Choroid plexus epithelial cell (primary cell): Measurements from ENCODE around the gene HNRNPC.
"Not testable (repeated sequence)": the region's sequence is repeated elsewhere in the genome, so short reads cannot be mapped to it uniquely, and the experiment has no call there.

ENCODE experiments used
- DNase-seq: peaks from one replicate; pipeline ENCODE4 v3.0.0-alpha.2; 2010; ENCODE audit warnings: low read depth
- H3K4me3 ChIP-seq: 2 replicates; pipeline ENCODE4 v1.5.1; 2011; ENCODE audit warnings: low read depth, mild to moderate bottlenecking, control low read depth, low read length, moderate library complexity
- CTCF ChIP-seq: conservative IDR thresholded peaks from 2 replicates; pipeline ENCODE4 v1.5.1; 2011; ENCODE audit warnings: low read depth, mild to moderate bottlenecking, control low read depth, inconsistent platforms, low read length, moderate library complexity

Gene HNRNPC

DNA sequence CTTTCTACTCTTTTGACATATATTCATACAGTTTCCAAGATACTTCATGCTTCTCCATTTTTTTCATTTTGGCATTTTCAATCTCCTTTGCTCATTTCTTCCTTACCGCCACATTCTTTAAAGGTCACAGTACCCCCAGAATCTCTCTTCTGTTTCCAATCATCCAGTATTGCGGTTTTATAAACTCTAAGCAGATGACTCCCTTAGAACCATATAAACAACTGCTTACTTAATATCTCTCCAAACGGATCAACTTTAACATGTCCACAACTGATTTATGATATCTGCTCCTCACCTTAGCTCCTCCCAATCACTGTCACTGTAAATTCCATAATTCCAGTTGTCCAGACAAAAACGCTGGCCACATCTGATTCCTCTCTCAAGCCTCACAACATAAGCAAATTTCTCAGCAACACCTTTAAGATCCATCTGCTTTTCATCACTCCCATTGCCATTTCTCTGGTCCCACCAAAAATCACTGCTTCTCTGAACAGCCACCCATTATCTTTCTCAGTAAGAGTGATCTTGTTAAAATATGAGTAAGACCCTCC, 49.6 kb downstream of the HNRNPC start:
- no peak overlapping the region for H3K4me3 ChIP-seq
- no peak for DNase-seq
- TF ChIP-seq CTCF = no peak

- DNase-seq = no peak
- no peak for TF ChIP-seq CTCF
- H3K4me3 ChIP-seq = no peak overlapping the region
Observed at GRCh38 chr14:21219120-21219519, 50.1 kb downstream of the HNRNPC start.

DNA sequence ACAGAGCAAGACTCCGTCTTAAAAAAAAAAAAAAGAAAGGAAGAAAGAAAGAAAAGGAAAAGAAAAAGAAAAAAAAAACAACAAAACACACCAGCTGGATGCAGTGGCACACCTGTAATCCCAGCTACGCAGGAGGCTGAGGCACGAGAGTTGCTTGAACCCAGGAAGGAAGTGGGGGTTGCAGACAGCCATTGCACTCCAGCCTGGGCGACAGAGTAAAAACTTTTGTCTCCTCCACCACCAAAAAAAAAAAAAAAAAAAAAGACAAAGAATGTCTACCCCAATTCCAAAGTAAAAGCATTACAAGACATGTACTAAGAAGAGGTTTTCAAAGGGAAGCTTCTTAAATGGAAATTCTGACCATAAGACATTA, 53.4 kb downstream of the HNRNPC start:
- TF ChIP-seq CTCF = no peak
- H3K4me3 ChIP-seq = no peak overlapping the region
- DNase-seq = no peak

- H3K4me3 ChIP-seq = no peak overlapping the region
- no peak for DNase-seq
- no peak for TF ChIP-seq CTCF
Observed at GRCh38 chr14:21215130-21215878, 53.9 kb downstream of the HNRNPC start.

DNA sequence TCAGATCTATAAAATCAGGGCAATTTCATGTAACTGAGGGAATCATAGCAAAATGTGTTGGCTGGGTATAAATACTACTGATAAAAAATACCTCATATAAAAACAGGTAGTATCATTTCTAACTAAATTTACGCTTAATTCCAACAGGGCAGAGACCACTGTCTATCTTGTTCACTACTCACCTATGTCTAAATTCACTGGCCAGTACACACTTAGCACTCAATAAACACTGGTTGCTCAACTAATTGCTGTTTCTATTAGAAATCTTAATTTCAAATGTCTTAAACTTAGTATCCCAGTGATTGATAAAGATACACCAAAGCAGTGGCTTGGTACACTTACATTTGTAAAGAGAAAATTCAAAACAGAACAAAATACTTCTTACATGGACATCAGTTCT, 55.6 kb downstream of the HNRNPC start:
- TF ChIP-seq CTCF = no peak

GRCh38 chr14:21212824-21213223, 56.4 kb downstream of the HNRNPC start:
- not testable (repeated sequence) for DNase-seq, H3K4me3 ChIP-seq

More for the DNA sequence above, 55.6 kb downstream of the HNRNPC start:
- no peak overlapping the region for H3K4me3 ChIP-seq
- DNase-seq = no peak

DNA sequence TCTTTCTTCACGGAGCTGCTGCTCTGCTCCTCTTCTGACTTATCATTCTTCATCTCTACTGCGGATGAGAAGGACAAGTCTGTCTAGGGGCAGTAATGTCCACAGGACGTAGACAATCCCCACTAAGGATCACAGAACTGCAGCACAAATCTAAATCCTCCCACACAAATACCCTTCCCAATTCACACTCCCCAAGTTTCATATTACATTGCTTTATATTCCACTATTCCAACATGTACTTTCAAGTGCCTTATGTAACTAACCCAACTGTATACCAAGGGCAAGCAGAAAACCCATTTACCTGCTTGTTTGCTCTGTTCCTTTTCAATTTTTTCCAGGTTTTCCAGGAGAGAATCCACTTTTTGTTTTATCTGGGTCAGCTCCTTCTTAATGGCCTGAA, 57.7 kb downstream of the HNRNPC start:
- no peak for TF ChIP-seq CTCF
- no peak for DNase-seq
- H3K4me3 ChIP-seq = no peak overlapping the region
